ENCODE data around the gene ST8SIA4.

Gene ST8SIA4

GRCh38 chr5:100872408-100873190, 30.5 kb downstream of the ST8SIA4 start:
- no peak for TF ChIP-seq TCF12 (IDR thresholded peaks at IDR 0.05; ENCODE audit: low read depth)
- TF ChIP-seq NFIC (IDR thresholded peaks at IDR 0.05): no peak

- TF ChIP-seq REST (IDR thresholded peaks at IDR 0.05; ENCODE audit: low read depth) (no peak), NFIC (IDR thresholded peaks at IDR 0.05) (no peak), MAX (IDR thresholded peaks at IDR 0.05) (no peak), EGR1 (IDR thresholded peaks at IDR 0.05) (no peak), CREB1 (IDR thresholded peaks at IDR 0.05; ENCODE audit: low read depth) (no peak), USF1 (IDR thresholded peaks at IDR 0.05) (no peak), TAF1 (IDR thresholded peaks at IDR 0.05; ENCODE audit: low read depth) (no peak), YY1 (IDR thresholded peaks at IDR 0.05; ENCODE audit: low read depth) (no peak), CEBPB (IDR thresholded peaks at IDR 0.05) (no peak), FOXM1 (IDR thresholded peaks at IDR 0.05; ENCODE audit: borderline replicate concordance, low read depth) (no peak), ZBTB7A (IDR thresholded peaks at IDR 0.05; ENCODE audit: low read depth) (no peak), EP300 (IDR thresholded peaks at IDR 0.05; ENCODE audit: borderline replicate concordance) (no peak), TCF12 (IDR thresholded peaks at IDR 0.05; ENCODE audit: low read depth) (no peak), RAD21 (IDR thresholded peaks at IDR 0.05; ENCODE audit: low read depth) (no peak), TEAD4 (IDR thresholded peaks at IDR 0.05) (no peak)
Observed at GRCh38 chr5:100867039-100867562, 36.0 kb downstream of the ST8SIA4 start.

- TF ChIP-seq YY1 (IDR thresholded peaks at IDR 0.05; ENCODE audit: low read depth) (no peak), USF1 (IDR thresholded peaks at IDR 0.05) (no peak), CEBPB (IDR thresholded peaks at IDR 0.05) (no peak)
Observed at GRCh38 chr5:100864931-100865330, 38.2 kb downstream of the ST8SIA4 start.

GRCh38 chr5:100863739-100864138, 39.3 kb downstream of the ST8SIA4 start:
- no peak for TF ChIP-seq EP300 (IDR thresholded peaks at IDR 0.05; ENCODE audit: borderline replicate concordance)
- no peak for TF ChIP-seq USF1 (IDR thresholded peaks at IDR 0.05)
- no peak for TF ChIP-seq REST (IDR thresholded peaks at IDR 0.05; ENCODE audit: low read depth)
- no peak for TF ChIP-seq TCF12 (IDR thresholded peaks at IDR 0.05; ENCODE audit: low read depth)
- no peak for TF ChIP-seq MAX (IDR thresholded peaks at IDR 0.05)
- TF ChIP-seq EGR1 (IDR thresholded peaks at IDR 0.05): no peak
- TF ChIP-seq TAF1 (IDR thresholded peaks at IDR 0.05; ENCODE audit: low read depth): no peak
- TF ChIP-seq TEAD4 (IDR thresholded peaks at IDR 0.05): no peak
- no peak for TF ChIP-seq CEBPB (IDR thresholded peaks at IDR 0.05)
- TF ChIP-seq YY1 (IDR thresholded peaks at IDR 0.05; ENCODE audit: low read depth): no peak
- TF ChIP-seq ZBTB7A (IDR thresholded peaks at IDR 0.05; ENCODE audit: low read depth): no peak

- TF ChIP-seq USF1 (IDR thresholded peaks at IDR 0.05) (no peak), NFIC (IDR thresholded peaks at IDR 0.05) (no peak), EGR1 (IDR thresholded peaks at IDR 0.05) (no peak), YY1 (IDR thresholded peaks at IDR 0.05; ENCODE audit: low read depth) (no peak), TAF1 (IDR thresholded peaks at IDR 0.05; ENCODE audit: low read depth) (no peak)
Observed at GRCh38 chr5:100861148-100861547, 41.9 kb downstream of the ST8SIA4 start.

All from Ishikawa (cell line).